GM23248 (cell line): ENCODE measurements around the gene BPIFA3. TPM values are rescaled to one million over a fixed set of nuclear protein-coding genes. Genes with fewer than 3 reads are reported as not detected.

ENCODE experiments used
- DNase-seq: peaks from one replicate; pipeline ENCODE4 v3.0.0-alpha.2; 2015
- H2AFZ ChIP-seq: fragments of 200-600 bp; sonication (generic); 2 replicates; pipeline ENCODE4 v1.6.1; 2016; ENCODE audit warnings: antibody characterized with exemption
- H3F3A ChIP-seq: fragments of 200-600 bp; sonication (generic); 2 replicates; pipeline ENCODE4 v1.6.1; 2016; ENCODE audit warnings: mild to moderate bottlenecking, antibody characterized with exemption, mixed run types; ENCODE audit not compliant: insufficient read depth
- H3K27ac ChIP-seq: fragments of 200-600 bp; sonication (generic); 2 replicates; pipeline ENCODE4 v1.5.1; 2016; ENCODE audit warnings: mild to moderate bottlenecking
- H3K27me3 ChIP-seq: fragments of 200-600 bp; sonication (generic); replicated peaks from 2 replicates; pipeline ENCODE4 v1.6.1; 2016; ENCODE audit warnings: mild to moderate bottlenecking; ENCODE audit not compliant: insufficient read depth
- H3K36me3 ChIP-seq: fragments of 200-600 bp; sonication (generic); 2 replicates; pipeline ENCODE4 v1.6.1; 2016; ENCODE audit warnings: low read depth, mild to moderate bottlenecking
- H3K4me1 ChIP-seq: fragments of 200-600 bp; sonication (generic); 2 replicates; pipeline ENCODE4 v1.6.1; 2016; ENCODE audit warnings: mild to moderate bottlenecking; ENCODE audit not compliant: insufficient read depth
- H3K4me2 ChIP-seq: fragments of 200-600 bp; sonication (generic); one replicate; pipeline ENCODE4 v1.6.1; 2016; ENCODE audit warnings: mild to moderate bottlenecking; ENCODE audit not compliant: unreplicated experiment
- H3K4me3 ChIP-seq: fragments of 200-600 bp; sonication (generic); 2 replicates; pipeline ENCODE4 v1.5.1; 2016; ENCODE audit warnings: mild to moderate bottlenecking
- H3K79me2 ChIP-seq: fragments of 200-600 bp; sonication (generic); 2 replicates; pipeline ENCODE4 v1.6.1; 2016; ENCODE audit warnings: mild to moderate bottlenecking; ENCODE audit not compliant: insufficient read depth
- H3K9ac ChIP-seq: fragments of 200-600 bp; sonication (generic); 2 replicates; pipeline ENCODE4 v1.6.1; 2016; ENCODE audit warnings: mild to moderate bottlenecking
- H3K9me2 ChIP-seq: fragments of 200-600 bp; sonication (generic); 2 replicates; pipeline ENCODE4 v1.6.1; 2016; ENCODE audit warnings: mixed run types, mild to moderate bottlenecking, moderate library complexity; ENCODE audit not compliant: insufficient read depth
- H3K9me3 ChIP-seq: fragments of 200-600 bp; sonication (generic); one replicate; pipeline ENCODE4 v1.6.1; 2017; ENCODE audit warnings: low read depth
- H4K20me1 ChIP-seq: fragments of 200-600 bp; sonication (generic); 2 replicates; pipeline ENCODE4 v1.6.0; 2016; ENCODE audit not compliant: insufficient read depth
- EZH2 ChIP-seq: fragments of 200-600 bp; sonication (generic); IDR thresholded peaks from 2 replicates; pipeline ENCODE4 v1.6.1; 2018; ENCODE audit warnings: antibody characterized with exemption, mild to moderate bottlenecking; ENCODE audit not compliant: insufficient read depth, poor library complexity, severe bottlenecking
- EZH2phosphoT487 ChIP-seq: fragments of 200-600 bp; sonication (generic); IDR thresholded peaks from 2 replicates; pipeline ENCODE4 v1.6.1; 2018; ENCODE audit warnings: antibody characterized with exemption, moderate library complexity, mild to moderate bottlenecking, low read depth; ENCODE audit not compliant: insufficient read depth
- WGBS, 2 experiments: methylation state at CpG; one replicate each; pipeline ENCODE4 v1.1.6; 2015 to 2017; ENCODE audit warnings: low lambda C conversion rate in 2 of 2, low coverage in 1 of 2; ENCODE audit errors: missing lambda C conversion rate in 2 of 2; 5-methylcytosine and 5-hydroxymethylcytosine counted together
- in situ Hi-C: fragments of 300-500 bp; cut with MboI; formaldehyde crosslinking; loops from 2 replicates; pipeline ENCODE4 v1.15.0; 2020
- polyA plus RNA-seq: library from polyadenylated mRNA; unstranded; fragments of >200 nt; fragmentation: Nextera tagmentation; extraction: Ambion mirVana; gene quantifications from 2 replicates; pipeline ENCODE4 v1.2.1, GENCODE V29; 2016
- total RNA-seq: library from RNA; depleted of rRNA; stranded (reverse); fragments of >200 nt; shearing (Covaris generic); gene quantifications from 2 replicates; pipeline ENCODE4 v1.2.3, GENCODE V29; 2014

The BPIFA3 gene
- total and polyA plus RNA-seq, 2 experiments from 2014 or later, result not detected

GRCh38 chr20:33191484-33191883, 25.7 kb upstream of the BPIFA3 start:
- no peak overlapping the region for H3K4me2 ChIP-seq
- DNase-seq, result no peak
- no peaks in the 10 kb centered on the region for H3K79me2 ChIP-seq
- no peaks in the 10 kb centered on the region for H3K9me3 ChIP-seq
- H3K9me2 ChIP-seq, result no peaks in the 10 kb centered on the region
- in situ Hi-C loops, result no loop called here
- peaks cover 13% of the 10 kb centered on the region for H3K27me3 ChIP-seq
- no peak overlapping the region for H3K27ac ChIP-seq
- H3F3A ChIP-seq, result no peaks in the 10 kb centered on the region
- whole genome bisulfite sequencing, 2 experiments, result 9 to 12% methylated on average over 3 of the region's 3 CpGs
- H3K4me3 ChIP-seq, result no peak overlapping the region
- H3K9ac ChIP-seq, result no peak overlapping the region
- no peaks in the 10 kb centered on the region for H4K20me1 ChIP-seq
- no peaks in the 10 kb centered on the region for H3K4me1 ChIP-seq
- no peak overlapping the region for H2AFZ ChIP-seq
- TF ChIP-seq EZH2phosphoT487 (no peak), EZH2 (no peak)
- H3K36me3 ChIP-seq, result no peaks in the 10 kb centered on the region

- H4K20me1 ChIP-seq, result no peaks in the 10 kb centered on the region
- no peaks in the 10 kb centered on the region for H3K9me3 ChIP-seq
- H3K9ac ChIP-seq, result no peak overlapping the region
- no peaks in the 10 kb centered on the region for H3F3A ChIP-seq
- H3K4me1 ChIP-seq, result no peaks in the 10 kb centered on the region
- H3K27ac ChIP-seq, result no peak overlapping the region
- H3K36me3 ChIP-seq, result no peaks in the 10 kb centered on the region
- H3K79me2 ChIP-seq, result no peaks in the 10 kb centered on the region
- peaks cover 13% of the 10 kb centered on the region for H3K27me3 ChIP-seq
- TF ChIP-seq EZH2phosphoT487 (no peak), EZH2 (no peak)
- H3K4me2 ChIP-seq, result no peak overlapping the region
- no peaks in the 10 kb centered on the region for H3K9me2 ChIP-seq
- no peak overlapping the region for H2AFZ ChIP-seq
- WGBS, 2 experiments, result 0 to 3% methylated on average over 1 of the region's 1 CpG
- DNase-seq, result no peak
- no peak overlapping the region for H3K4me3 ChIP-seq
- in situ Hi-C loops, result no loop called here
These were observed 25.2 kb upstream of the BPIFA3 start for GRCh38 chr20:33191955-33192354.

- in situ Hi-C loops, result no loop called here
- 14 to 16% methylated on average over 8 of the region's 8 CpGs for WGBS, 2 experiments
- DNase-seq, result peak; percentile 8
These were observed 24.1 kb upstream of the BPIFA3 start for GRCh38 chr20:33192912-33193501.

GRCh38 chr20:33199026-33199425, 18.1 kb upstream of the BPIFA3 start:
- Histone ChIP-seq H3K27me3 (peaks cover 12% of the 10 kb centered on the region), H3K4me3 (no peak overlapping the region), H4K20me1 (no peaks in the 10 kb centered on the region), H3K36me3 (no peaks in the 10 kb centered on the region), H3K9me3 (no peaks in the 10 kb centered on the region), H2AFZ (no peak overlapping the region), H3K27ac (no peak overlapping the region), H3K9ac (no peak overlapping the region), H3K9me2 (no peaks in the 10 kb centered on the region), H3K4me2 (no peak overlapping the region), H3F3A (no peaks in the 10 kb centered on the region), H3K79me2 (no peaks in the 10 kb centered on the region), H3K4me1 (no peaks in the 10 kb centered on the region)
- no peak for TF ChIP-seq EZH2
- no peak for TF ChIP-seq EZH2phosphoT487
- in situ Hi-C loops, result no loop called here
- DNase-seq, result no peak
- WGBS, 2 experiments, result 4 to 31% methylated on average over 3 of the region's 3 CpGs

More at GRCh38 chr20:33192912-33193501, 24.1 kb upstream of the BPIFA3 start:
- H3K27me3 ChIP-seq, result peaks cover 15% of the 10 kb centered on the region
- no peak overlapping the region for H3K4me2 ChIP-seq
- no peaks in the 10 kb centered on the region for H3K36me3 ChIP-seq
- H3K9ac ChIP-seq, result no peak overlapping the region
- no peaks in the 10 kb centered on the region for H3K9me3 ChIP-seq
- no peak overlapping the region for H2AFZ ChIP-seq
- no peaks in the 10 kb centered on the region for H3K4me1 ChIP-seq
- no peaks in the 10 kb centered on the region for H3F3A ChIP-seq
- H3K79me2 ChIP-seq, result no peaks in the 10 kb centered on the region
- no peaks in the 10 kb centered on the region for H4K20me1 ChIP-seq
- TF ChIP-seq EZH2phosphoT487 (no peak), EZH2 (no peak)
- H3K9me2 ChIP-seq, result no peaks in the 10 kb centered on the region
- H3K4me3 ChIP-seq, result no peak overlapping the region
- H3K27ac ChIP-seq, result no peak overlapping the region

GRCh38 chr20:33202451-33202850, 14.7 kb upstream of the BPIFA3 start:
- no peak overlapping the region for H2AFZ ChIP-seq
- no peak overlapping the region for H3K4me3 ChIP-seq
- TF ChIP-seq EZH2phosphoT487 (no peak), EZH2 (no peak)
- peaks cover 14% of the 10 kb centered on the region; the same call in 1 of the 2 replicates for H3K27me3 ChIP-seq
- H3K27ac ChIP-seq, result no peak overlapping the region
- no peaks in the 10 kb centered on the region for H4K20me1 ChIP-seq
- DNase-seq, result no peak
- no peaks in the 10 kb centered on the region for H3K9me3 ChIP-seq
- no peaks in the 10 kb centered on the region for H3F3A ChIP-seq
- no peaks in the 10 kb centered on the region for H3K9me2 ChIP-seq
- in situ Hi-C loops, result no loop called here
- H3K9ac ChIP-seq, result no peak overlapping the region
- no peak overlapping the region for H3K4me2 ChIP-seq
- 3 to 6% methylated on average over 4 of the region's 4 CpGs for WGBS, 2 experiments
- H3K4me1 ChIP-seq, result no peaks in the 10 kb centered on the region
- no peaks in the 10 kb centered on the region for H3K79me2 ChIP-seq
- no peaks in the 10 kb centered on the region for H3K36me3 ChIP-seq
